GM19455 (cell line): ENCODE measurements around the gene WDR7.

Experiments used
- ATAC-seq: cut with Tn5 transposase; IDR thresholded peaks from one replicate; pipeline ENCODE4 v1.9.1; 2021; ENCODE audit not compliant: unreplicated experiment

The WDR7 gene

DNA sequence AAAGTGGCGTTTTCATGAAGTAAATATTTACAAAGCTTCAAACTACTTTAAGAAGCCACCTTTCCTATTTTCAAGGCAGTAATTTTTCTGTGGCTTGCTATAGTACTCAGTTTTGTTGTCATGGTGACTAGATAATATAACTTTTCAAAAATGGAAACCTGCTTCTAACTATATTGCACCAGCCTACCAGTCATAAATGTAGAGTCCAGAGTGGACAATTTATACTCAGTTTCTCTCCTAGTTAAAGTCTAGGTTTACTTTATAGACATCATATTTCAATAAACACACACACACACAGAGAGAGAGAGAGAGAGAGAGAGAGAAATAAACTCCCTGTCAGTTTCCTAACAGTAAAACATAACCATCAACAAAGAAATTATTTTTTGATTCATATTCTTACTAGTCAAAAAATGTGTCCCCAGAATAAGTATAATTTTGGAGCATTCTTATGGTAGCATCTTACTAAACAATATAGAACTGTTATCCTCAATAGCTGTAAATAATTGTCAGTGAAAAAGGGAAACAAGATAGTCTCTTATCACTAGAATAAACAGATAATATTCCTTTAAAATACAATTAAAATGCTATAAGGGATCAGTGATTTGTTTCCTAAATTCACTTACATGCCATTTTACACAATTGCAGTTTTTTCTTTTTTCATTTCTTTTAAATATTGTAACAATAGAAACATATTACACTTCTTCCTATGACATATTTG, 332.3 kb downstream of the WDR7 start:
- no peak for ATAC-seq

GRCh38 chr18:56984731-56985130, 333.6 kb downstream of the WDR7 start:
- ATAC-seq: no peak

DNA sequence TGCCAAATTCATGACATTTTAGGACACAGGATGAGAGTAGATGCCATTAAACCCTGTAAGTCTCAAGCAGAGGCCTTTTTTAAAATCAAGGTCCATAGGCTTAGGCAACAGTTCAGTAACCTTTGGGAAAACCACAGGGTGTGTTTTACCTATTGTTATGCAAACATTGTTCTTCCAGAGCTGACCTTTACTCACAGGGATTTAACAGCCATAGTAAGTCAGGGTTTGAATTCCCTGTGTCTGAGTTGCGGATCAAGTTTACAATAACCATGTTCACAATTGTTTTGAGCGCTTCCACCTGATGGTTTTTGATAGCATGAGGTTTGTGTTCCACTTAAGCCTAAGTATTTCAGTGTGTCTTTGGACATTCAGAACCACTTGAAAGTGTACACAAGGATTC, 335.7 kb downstream of the WDR7 start:
- no peak for ATAC-seq

DNA sequence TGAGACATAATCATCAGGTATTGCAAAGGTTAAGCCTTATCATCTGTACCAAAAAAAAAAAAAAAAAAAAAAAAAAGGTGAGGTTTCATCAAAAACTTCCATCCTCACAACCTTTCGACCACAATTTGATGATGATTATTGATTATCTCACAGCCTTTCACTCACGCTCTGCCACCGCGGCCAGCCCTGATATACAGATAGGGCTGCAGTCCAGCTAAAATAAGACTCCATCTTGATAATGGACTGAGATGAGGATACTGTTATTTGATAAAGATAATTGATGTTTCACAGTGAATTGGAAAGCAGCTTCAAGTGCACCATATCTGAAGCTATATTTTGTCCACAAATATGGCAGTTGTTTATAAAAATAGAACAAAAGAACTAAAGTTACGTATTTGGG, 336.1 kb downstream of the WDR7 start:
- no peak for ATAC-seq

DNA sequence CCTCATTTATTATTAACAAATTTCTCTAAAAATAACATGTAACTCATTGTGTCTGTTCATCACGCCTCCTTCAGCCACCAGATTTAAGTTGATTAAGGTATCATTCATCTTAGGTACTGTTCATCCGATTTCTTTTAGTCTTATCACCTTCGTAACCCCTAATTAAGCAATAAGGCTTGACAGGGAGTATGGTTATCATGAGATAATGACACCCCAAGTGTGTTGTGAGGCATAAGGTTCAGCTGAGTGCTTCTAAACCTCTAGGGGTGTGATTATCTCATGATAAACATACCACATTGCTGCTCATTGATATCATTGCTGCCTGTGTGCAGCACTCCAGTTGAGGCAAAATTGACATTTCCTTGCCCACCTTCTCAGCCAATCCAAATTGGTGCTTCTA, 336.9 kb downstream of the WDR7 start:
- no peak for ATAC-seq

DNA sequence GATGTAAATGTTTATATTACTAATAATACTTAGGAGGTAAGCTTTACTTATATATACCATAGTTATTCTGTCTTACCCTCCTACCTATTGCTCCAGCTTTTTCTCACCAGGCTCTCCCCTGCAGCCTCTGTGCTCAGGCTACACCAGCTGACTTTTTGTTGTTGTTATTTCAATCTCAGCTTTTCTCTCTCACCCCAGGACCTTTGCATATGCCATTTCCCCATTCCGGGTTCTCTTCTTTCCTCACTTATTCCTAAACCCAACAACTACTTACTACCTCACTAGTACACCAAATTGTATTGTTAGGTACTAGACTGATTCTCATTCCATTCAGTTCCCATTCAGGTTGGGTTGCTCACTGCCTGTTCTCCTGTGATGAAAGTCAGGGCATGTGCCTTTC, 339.5 kb downstream of the WDR7 start:
- ATAC-seq: no peak

- ATAC-seq: no peak
Measured at GRCh38 chr18:56992777-56993176, 341.6 kb downstream of the WDR7 start.

DNA sequence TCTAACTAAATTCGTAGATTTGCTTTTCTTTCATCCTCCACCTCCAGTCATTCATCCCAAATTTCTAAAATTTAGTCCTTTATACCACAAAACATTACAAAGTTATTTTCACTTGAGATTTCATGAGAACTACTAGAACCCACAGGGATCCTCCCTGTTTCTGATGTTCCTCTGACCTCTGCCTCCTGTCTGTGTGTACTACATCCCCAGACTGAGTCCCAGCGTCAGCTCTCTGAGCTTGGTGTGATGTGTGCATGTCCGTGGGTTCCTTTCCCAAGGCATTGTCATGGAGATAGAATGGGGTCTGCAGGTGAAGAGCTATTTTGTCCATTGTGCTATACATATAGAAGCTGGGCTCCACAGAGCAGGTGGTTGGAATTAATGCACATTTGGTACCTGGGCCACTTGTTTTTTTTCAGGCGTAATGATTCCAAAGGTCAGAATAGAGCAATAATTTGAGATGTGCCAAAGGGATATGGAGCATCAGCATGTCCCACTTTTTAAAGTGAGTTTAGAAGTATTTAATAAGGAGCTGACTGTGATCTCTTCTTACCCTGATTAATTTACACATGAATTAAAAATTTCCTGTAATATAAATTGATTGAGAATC, 344.5 kb downstream of the WDR7 start:
- no peak for ATAC-seq

- ATAC-seq: no peak
Measured at GRCh38 chr18:56997200-56997599, 346.0 kb downstream of the WDR7 start.

DNA sequence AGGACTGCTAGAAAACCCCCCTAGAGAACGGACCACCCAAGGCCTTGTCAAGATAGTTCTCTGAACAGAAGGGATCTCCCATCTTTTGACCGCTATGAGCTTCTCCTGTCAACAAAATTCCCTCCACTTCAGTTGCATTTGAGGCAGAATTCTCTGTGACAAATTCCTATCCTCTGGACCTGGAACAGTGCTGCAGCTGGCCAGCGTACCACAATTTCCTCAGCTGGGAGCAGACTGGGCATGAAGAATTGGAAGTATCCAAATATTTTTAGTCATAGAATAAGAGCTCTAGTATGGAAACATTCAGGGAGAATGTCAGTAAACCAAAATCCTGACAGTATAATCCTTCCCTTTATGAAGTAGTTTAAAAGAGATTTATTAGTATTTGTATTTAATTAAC, 348.7 kb downstream of the WDR7 start:
- no peak for ATAC-seq

- no peak for ATAC-seq
Measured at GRCh38 chr18:57002627-57003026, 351.5 kb downstream of the WDR7 start.

DNA sequence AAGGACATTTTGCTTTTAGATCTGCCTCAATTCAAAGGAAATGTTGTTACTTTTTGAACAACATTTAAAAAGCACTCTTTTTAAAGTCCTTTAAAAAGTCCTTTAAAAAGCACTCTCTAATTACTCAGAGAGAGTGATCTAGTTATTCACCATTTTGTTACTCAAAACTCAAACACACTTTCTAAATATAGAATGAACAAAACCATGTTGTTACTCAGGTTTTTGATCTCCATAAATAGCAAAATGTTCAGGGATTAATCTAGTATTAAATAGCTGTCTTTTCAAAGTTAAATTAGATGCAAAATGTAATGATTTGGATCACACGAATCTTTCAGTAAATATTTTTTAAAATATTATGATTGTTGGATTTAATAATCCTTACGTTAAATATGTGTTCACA, 352.2 kb downstream of the WDR7 start:
- ATAC-seq: no peak

- peak; percentile 92 for ATAC-seq
Measured at GRCh38 chr18:57004366-57005121, 353.4 kb downstream of the WDR7 start.

GRCh38 chr18:57008001-57008686, 357.0 kb downstream of the WDR7 start:
- no peak for ATAC-seq

GRCh38 chr18:57009844-57010243, 358.7 kb downstream of the WDR7 start:
- ATAC-seq: no peak

GRCh38 chr18:57014772-57015413, 363.7 kb downstream of the WDR7 start:
- no peak for ATAC-seq

- ATAC-seq: no peak
Measured at GRCh38 chr18:57015451-57015850, 364.3 kb downstream of the WDR7 start.

- no peak for ATAC-seq
Measured at GRCh38 chr18:57018845-57019244, 367.7 kb downstream of the WDR7 start.

DNA sequence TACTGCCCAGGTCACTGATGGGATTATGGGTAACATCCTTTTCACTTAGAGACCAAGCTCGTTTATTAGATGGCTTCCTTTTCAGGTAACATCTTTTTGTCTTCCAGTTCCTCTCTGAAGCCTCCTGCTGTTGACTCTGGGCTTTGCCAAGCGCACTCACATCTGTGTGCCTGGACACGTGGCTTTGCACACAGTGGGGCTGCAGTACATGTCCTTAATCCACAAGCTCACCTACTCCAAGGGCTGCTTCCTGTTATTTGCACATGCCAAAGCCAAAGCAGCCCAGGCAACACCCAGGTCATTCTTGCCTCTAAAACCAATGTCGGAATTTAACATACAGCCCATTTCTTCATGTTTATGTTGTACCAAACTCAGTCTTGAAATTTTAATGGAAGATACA, 371.6 kb downstream of the WDR7 start:
- ATAC-seq: no peak

DNA sequence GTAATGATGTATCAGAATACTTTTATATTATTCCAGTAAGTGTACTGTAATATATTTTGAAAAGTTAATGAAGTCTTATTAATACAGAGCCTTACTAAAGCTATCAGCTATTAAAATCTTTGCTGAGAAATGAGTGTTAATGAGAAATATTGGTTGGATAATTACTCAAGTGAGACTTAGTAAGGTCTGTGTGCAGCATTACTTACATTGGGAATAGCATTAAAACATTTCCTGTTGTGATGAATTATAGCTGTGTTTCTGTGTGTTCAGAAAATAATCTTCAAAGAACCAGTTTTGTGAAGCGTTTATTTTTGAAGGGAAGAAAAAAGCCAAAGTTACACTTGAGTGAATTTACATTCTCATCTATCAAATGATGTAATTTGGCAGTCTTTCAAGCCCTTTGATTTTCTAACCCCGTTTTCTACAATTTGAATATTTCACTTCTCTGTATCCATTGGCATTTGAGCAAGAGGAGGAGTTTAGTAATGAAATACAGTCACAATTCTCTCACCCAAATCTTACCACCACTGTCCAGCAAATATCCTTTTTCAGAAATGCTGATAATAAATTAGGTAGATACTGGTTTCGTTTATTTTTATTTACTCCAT, 372.2 kb downstream of the WDR7 start:
- ATAC-seq: no peak

DNA sequence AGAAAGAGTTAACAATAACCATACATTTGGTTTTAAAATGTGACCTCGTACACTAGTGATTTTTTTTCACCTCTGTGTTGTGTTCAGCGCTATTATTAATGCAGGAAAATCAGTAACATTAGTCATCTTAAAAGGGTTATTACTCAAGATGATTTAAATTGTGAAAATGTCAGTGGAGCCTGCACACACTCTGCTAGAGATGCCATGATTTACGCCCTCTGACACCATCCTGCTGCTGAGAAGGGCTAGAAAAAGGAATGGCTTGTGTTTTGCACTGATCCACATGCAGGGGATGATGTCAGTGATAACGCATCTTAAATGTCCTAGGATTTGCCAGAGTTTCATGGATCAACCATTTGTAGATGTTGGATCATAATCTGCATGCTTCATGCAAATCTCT, 374.4 kb downstream of the WDR7 start:
- ATAC-seq: no peak
